ELR (cell line): ENCODE data around the gene GRID1.
A peak's percentile ranks its signal among the peaks of the same experiment; 100 is the strongest.
"Not testable (repeated sequence)": the region's sequence is repeated elsewhere in the genome, so short reads cannot be mapped to it uniquely, and the experiment has no call there.

Experiments used
- DNase-seq: peaks from one replicate; pipeline ENCODE4 v3.0.0-alpha.2; 2015; ENCODE audit warnings: low read depth

The GRID1 gene

GRCh38 chr10:85993840-85994507, 372.6 kb downstream of the GRID1 start:
- no peak for DNase-seq

- no peak for DNase-seq
Observed at GRCh38 chr10:85993140-85993539, 373.5 kb downstream of the GRID1 start.

GRCh38 chr10:85992324-85992723, 374.3 kb downstream of the GRID1 start:
- no peak for DNase-seq

- no peak for DNase-seq
Observed at GRCh38 chr10:85986777-85987176, 379.8 kb downstream of the GRID1 start.

- no peak for DNase-seq
Observed at GRCh38 chr10:85983051-85983450, 383.5 kb downstream of the GRID1 start.

GRCh38 chr10:85979598-85979997, 387.0 kb downstream of the GRID1 start:
- no peak for DNase-seq

- no peak for DNase-seq
Observed at GRCh38 chr10:85978566-85979358, 387.8 kb downstream of the GRID1 start.

GRCh38 chr10:85977642-85978041, 389.0 kb downstream of the GRID1 start:
- no peak for DNase-seq

- DNase-seq = no peak
Observed at GRCh38 chr10:85976267-85976793, 390.3 kb downstream of the GRID1 start.

- no peak for DNase-seq
Observed at GRCh38 chr10:85971494-85971893, 395.1 kb downstream of the GRID1 start.

- DNase-seq = peak; percentile 3
Observed at GRCh38 chr10:85967594-85967993, 399.0 kb downstream of the GRID1 start.

- DNase-seq = no peak
Observed at GRCh38 chr10:85961479-85962067, 405.0 kb downstream of the GRID1 start.

GRCh38 chr10:85961073-85961472, 405.5 kb downstream of the GRID1 start:
- no peak for DNase-seq

- no peak for DNase-seq
Observed at GRCh38 chr10:85959239-85959638, 407.4 kb downstream of the GRID1 start.

- DNase-seq = no peak
Observed at GRCh38 chr10:85950921-85951320, 415.7 kb downstream of the GRID1 start.

GRCh38 chr10:85946713-85947326, 419.8 kb downstream of the GRID1 start:
- DNase-seq = no peak

- no peak for DNase-seq
Observed at GRCh38 chr10:85936161-85936560, 430.4 kb downstream of the GRID1 start.

GRCh38 chr10:85934586-85934985, 432.0 kb downstream of the GRID1 start:
- no peak for DNase-seq

GRCh38 chr10:85929993-85930392, 436.6 kb downstream of the GRID1 start:
- DNase-seq = not testable (repeated sequence)

GRCh38 chr10:85927952-85928665, 438.5 kb downstream of the GRID1 start:
- no peak for DNase-seq

- DNase-seq = no peak
Observed at GRCh38 chr10:85926986-85927385, 439.6 kb downstream of the GRID1 start.

- no peak for DNase-seq
Observed at GRCh38 chr10:85926136-85926535, 440.5 kb downstream of the GRID1 start.
